K562 (cell line): ENCODE measurements around the gene CCDC88A. TPM values are rescaled to one million over a fixed set of nuclear protein-coding genes. Genes with fewer than 3 reads are reported as not detected.

Experiments used
- DPF2 ChIP-seq: fragments of 450-650 bp; IDR thresholded peaks from 2 replicates; pipeline ENCODE4 v1.6.1; 2016
- EGR1 ChIP-seq: fragments of 450-650 bp; conservative IDR thresholded peaks from 2 replicates; pipeline ENCODE4 v1.6.1; 2017; ENCODE audit warnings: mild to moderate bottlenecking
- ETV5 ChIP-seq: sonication (generic); formaldehyde crosslinking; IDR thresholded peaks from 2 replicates; pipeline ENCODE4 v1.4.0; 2020; ENCODE audit warnings: low read depth, mild to moderate bottlenecking, missing genetic modification reagents
- MTA1 ChIP-seq: fragments of 450-650 bp; IDR thresholded peaks from 2 replicates; pipeline ENCODE4 v1.6.1; 2017; ENCODE audit warnings: borderline replicate concordance
- NBN ChIP-seq: fragments of 450-650 bp; IDR thresholded peaks from 2 replicates; pipeline ENCODE4 v1.6.1; 2016; ENCODE audit warnings: low read depth, mild to moderate bottlenecking
- NRF1 ChIP-seq, 2 experiments: fragments of 450-650 bp; IDR thresholded peaks in 1 of 2; conservative IDR thresholded peaks in 1 of 2; 2 replicates each; pipeline ENCODE4 v1.6.1; 2014; ENCODE audit warnings: mild to moderate bottlenecking in 2 of 2
- POLR2AphosphoS5 ChIP-seq: IDR thresholded peaks from 2 replicates; pipeline ENCODE4 v1.6.1; 2011; ENCODE audit warnings: mild to moderate bottlenecking, low read depth, low read length, moderate library complexity; ENCODE audit not compliant: control insufficient read depth, insufficient read depth
- SIN3A ChIP-seq, 2 experiments: fragments of 150-350 bp in 1 of 2; IDR thresholded peaks; 2 replicates each; pipeline ENCODE4 v1.6.1; 2011 to 2016; ENCODE audit warnings: borderline replicate concordance in 2 of 2, low read depth in 2 of 2, low read length in 2 of 2, mild to moderate bottlenecking in 2 of 2, moderate library complexity in 2 of 2; ENCODE audit not compliant: control insufficient read depth in 1 of 2
- SMARCE1 ChIP-seq: fragments of 450-650 bp; IDR thresholded peaks from 2 replicates; pipeline ENCODE4 v1.7.1; 2016; ENCODE audit warnings: mild to moderate bottlenecking
- polyA plus RNA-seq, 8 experiments: library from polyadenylated mRNA; depleted of rRNA in 4 of 8; stranded (reverse) in 5 of 8; unstranded in 3 of 8; fragments of >200 nt; fragmentation: Nextera tagmentation in 2 of 8; fragmentation: Illumina TruSeq in 1 of 8; extraction: Ambion mirVana in 2 of 8; extraction: Trizol in 1 of 8; gene quantifications; 2 replicates each; pipeline versions ENCODE4 v1.2.1 to v1.2.3, GENCODE V29; 2011 to 2014; ENCODE audit warnings: inconsistent platforms in 1 of 8, missing spikeins in 1 of 8
- total RNA-seq, 7 experiments: library from RNA; depleted of rRNA in 6 of 7; stranded (reverse); fragments of >200 nt in 6 of 7; fragmentation: Illumina TruSeq in 2 of 7; extraction: Trizol in 2 of 7; gene quantifications; 2 replicates each; pipeline versions ENCODE4 v1.2.1 to v1.2.3, GENCODE V29; 2011 to 2021; ENCODE audit warnings: low replicate concordance in 1 of 7
- TF ChIP-seq, protein P1 (sequence below): fragments of 450-650 bp; IDR thresholded peaks from 2 replicates; pipeline ENCODE4 v1.6.1; 2018; ENCODE audit not compliant: partially characterized antibody
- TF ChIP-seq, protein P2 (sequence below): fragments of 450-650 bp; IDR thresholded peaks from 2 replicates; pipeline ENCODE4 v1.6.1; 2016; ENCODE audit warnings: missing biosample characterization, missing genetic modification characterization
- TF ChIP-seq, protein P3 (sequence below), 2 experiments: fragments of 450-650 bp; IDR thresholded peaks; 2 replicates each; pipeline ENCODE4 v1.6.1; 2018; ENCODE audit warnings: mild to moderate bottlenecking in 2 of 2, low read depth in 1 of 2; ENCODE audit not compliant: partially characterized antibody in 2 of 2
- TF ChIP-seq, protein P4 (sequence below), 2 experiments: IDR thresholded peaks; 2 replicates each; pipeline ENCODE4 v1.6.1; 2011; ENCODE audit warnings: borderline replicate concordance in 1 of 2, control low read depth in 1 of 2, low read depth in 1 of 2, low read length in 1 of 2, mild to moderate bottlenecking in 1 of 2, mixed read lengths in 1 of 2, moderate library complexity in 1 of 2; ENCODE audit not compliant: insufficient read depth in 1 of 2, insufficient read length in 1 of 2, poor library complexity in 1 of 2, severe bottlenecking in 1 of 2; ENCODE audit errors: extremely low read depth in 1 of 2

The CCDC88A gene
- total and polyA plus RNA-seq, 9 of the 15 experiments (the other 6 are each of a cell fraction or from before 2014, with no cell fraction given), result 29.3 to 102 (median 55.6) TPM

DNA sequence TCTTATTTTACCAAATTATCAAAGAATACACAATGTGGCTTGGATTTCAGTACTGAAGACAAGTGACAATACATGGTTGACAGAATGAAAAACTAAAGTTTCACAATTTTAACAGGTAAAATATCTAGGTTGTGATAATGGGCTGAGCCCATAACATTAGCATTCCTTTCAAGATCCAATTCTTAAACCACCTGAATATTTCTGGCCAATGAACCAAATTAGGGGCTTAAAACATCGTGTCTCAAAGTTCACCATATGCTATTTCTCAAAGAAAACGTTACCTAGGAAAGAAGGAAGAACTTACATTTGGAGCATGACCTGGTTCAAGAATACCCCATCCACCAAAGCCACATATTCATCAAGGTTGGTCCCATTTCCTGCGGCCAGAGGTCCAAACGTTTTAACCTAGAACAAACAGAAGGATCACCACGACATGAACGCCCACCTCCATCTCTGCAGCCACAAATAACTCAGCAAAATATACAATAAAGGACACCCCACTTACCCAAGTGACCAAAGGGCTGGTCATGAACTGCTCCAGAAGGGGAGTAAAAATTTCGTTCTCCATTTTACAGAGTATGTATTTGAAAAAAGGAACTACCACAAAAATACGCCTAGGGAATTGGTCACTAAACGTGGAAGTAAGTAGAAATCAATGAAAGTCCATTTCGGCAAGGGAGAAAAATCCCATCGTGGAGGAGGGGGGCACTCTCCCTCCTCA lies 984 bp downstream of the CCDC88A start (continued):
- TF ChIP-seq, protein P1, sequence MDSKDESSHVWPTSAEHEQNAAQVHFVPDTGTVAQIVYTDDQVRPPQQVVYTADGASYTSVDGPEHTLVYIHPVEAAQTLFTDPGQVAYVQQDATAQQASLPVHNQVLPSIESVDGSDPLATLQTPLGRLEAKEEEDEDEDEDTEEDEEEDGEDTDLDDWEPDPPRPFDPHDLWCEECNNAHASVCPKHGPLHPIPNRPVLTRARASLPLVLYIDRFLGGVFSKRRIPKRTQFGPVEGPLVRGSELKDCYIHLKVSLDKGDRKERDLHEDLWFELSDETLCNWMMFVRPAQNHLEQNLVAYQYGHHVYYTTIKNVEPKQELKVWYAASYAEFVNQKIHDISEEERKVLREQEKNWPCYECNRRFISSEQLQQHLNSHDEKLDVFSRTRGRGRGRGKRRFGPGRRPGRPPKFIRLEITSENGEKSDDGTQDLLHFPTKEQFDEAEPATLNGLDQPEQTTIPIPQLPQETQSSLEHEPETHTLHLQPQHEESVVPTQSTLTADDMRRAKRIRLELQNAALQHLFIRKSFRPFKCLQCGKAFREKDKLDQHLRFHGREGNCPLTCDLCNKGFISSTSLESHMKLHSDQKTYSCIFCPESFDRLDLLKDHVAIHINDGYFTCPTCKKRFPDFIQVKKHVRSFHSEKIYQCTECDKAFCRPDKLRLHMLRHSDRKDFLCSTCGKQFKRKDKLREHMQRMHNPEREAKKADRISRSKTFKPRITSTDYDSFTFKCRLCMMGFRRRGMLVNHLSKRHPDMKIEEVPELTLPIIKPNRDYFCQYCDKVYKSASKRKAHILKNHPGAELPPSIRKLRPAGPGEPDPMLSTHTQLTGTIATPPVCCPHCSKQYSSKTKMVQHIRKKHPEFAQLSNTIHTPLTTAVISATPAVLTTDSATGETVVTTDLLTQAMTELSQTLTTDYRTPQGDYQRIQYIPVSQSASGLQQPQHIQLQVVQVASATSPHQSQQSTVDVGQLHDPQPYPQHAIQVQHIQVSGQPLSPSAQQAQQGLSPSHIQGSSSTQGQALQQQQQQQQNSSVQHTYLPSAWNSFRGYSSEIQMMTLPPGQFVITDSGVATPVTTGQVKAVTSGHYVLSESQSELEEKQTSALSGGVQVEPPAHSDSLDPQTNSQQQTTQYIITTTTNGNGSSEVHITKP, result peak; percentile 71
- TF ChIP-seq ETV5 (CRISPR knock-in tag), result 0 out of 2 replicates have a peak, but pooled peaks have one; percentile 22
- TF ChIP-seq, protein P2, sequence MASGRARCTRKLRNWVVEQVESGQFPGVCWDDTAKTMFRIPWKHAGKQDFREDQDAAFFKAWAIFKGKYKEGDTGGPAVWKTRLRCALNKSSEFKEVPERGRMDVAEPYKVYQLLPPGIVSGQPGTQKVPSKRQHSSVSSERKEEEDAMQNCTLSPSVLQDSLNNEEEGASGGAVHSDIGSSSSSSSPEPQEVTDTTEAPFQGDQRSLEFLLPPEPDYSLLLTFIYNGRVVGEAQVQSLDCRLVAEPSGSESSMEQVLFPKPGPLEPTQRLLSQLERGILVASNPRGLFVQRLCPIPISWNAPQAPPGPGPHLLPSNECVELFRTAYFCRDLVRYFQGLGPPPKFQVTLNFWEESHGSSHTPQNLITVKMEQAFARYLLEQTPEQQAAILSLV (tag), result no peak
- peak; percentile 44 for TF ChIP-seq EGR1
- no peak for TF ChIP-seq POLR2AphosphoS5
- TF ChIP-seq NRF1 (conservative IDR thresholded peaks at IDR 0.05 in 1 of 2, IDR thresholded peaks at IDR 0.05 in 1 of 2), result 0 out of 4 replicates have a peak, but pooled peaks of 1 of the 2 experiments have one; percentile 35
- TF ChIP-seq, protein P3, sequence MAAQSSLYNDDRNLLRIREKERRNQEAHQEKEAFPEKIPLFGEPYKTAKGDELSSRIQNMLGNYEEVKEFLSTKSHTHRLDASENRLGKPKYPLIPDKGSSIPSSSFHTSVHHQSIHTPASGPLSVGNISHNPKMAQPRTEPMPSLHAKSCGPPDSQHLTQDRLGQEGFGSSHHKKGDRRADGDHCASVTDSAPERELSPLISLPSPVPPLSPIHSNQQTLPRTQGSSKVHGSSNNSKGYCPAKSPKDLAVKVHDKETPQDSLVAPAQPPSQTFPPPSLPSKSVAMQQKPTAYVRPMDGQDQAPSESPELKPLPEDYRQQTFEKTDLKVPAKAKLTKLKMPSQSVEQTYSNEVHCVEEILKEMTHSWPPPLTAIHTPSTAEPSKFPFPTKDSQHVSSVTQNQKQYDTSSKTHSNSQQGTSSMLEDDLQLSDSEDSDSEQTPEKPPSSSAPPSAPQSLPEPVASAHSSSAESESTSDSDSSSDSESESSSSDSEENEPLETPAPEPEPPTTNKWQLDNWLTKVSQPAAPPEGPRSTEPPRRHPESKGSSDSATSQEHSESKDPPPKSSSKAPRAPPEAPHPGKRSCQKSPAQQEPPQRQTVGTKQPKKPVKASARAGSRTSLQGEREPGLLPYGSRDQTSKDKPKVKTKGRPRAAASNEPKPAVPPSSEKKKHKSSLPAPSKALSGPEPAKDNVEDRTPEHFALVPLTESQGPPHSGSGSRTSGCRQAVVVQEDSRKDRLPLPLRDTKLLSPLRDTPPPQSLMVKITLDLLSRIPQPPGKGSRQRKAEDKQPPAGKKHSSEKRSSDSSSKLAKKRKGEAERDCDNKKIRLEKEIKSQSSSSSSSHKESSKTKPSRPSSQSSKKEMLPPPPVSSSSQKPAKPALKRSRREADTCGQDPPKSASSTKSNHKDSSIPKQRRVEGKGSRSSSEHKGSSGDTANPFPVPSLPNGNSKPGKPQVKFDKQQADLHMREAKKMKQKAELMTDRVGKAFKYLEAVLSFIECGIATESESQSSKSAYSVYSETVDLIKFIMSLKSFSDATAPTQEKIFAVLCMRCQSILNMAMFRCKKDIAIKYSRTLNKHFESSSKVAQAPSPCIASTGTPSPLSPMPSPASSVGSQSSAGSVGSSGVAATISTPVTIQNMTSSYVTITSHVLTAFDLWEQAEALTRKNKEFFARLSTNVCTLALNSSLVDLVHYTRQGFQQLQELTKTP (IDR thresholded peaks at IDR 0.05; ENCODE audit: low read depth in 1 of 2, partially characterized antibody in 2 of 2), result peak in 1 of 2 experiments; percentile 14
- TF ChIP-seq MTA1, result 0 out of 2 replicates have a peak, but pooled peaks have one; percentile 22
- TF ChIP-seq SIN3A (IDR thresholded peaks at IDR 0.05; ENCODE audit: borderline replicate concordance in 2 of 2, control insufficient read depth in 1 of 2, low read depth in 2 of 2, low read length in 2 of 2), result no peak; a peak in 1 of 4 replicates
- TF ChIP-seq NBN, result 0 out of 2 replicates have a peak, but pooled peaks have one; percentile 31
- 0 out of 2 replicates have a peak, but pooled peaks have one; percentile 3 for TF ChIP-seq SMARCE1
- TF ChIP-seq, protein P4, sequence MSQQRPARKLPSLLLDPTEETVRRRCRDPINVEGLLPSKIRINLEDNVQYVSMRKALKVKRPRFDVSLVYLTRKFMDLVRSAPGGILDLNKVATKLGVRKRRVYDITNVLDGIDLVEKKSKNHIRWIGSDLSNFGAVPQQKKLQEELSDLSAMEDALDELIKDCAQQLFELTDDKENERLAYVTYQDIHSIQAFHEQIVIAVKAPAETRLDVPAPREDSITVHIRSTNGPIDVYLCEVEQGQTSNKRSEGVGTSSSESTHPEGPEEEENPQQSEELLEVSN (IDR thresholded peaks at IDR 0.05; ENCODE audit: borderline replicate concordance in 1 of 2, extremely low read depth in 1 of 2, insufficient read depth in 1 of 2, insufficient read length in 1 of 2, low read depth in 1 of 2, low read length in 1 of 2, poor library complexity in 1 of 2, severe bottlenecking in 1 of 2), result no peak
- TF ChIP-seq DPF2, result peak; percentile 21; the same call in 1 of the 2 replicates
